Thyroid gland (tissue), 4 donors: Measurements from ENCODE around the gene PRPF40A. TPM values are rescaled to one million over a fixed set of nuclear protein-coding genes. Genes with fewer than 3 reads are reported as not detected.

Source experiments
- DNase-seq, 2 donors: peaks; one replicate each; pipeline ENCODE4 v3.0.0-alpha.2; 2019
- H3K27ac ChIP-seq, 3 donors: fragments of 200-600 bp; sonication (generic); 1 replicate in 2 of 3; 2 replicates in 1 of 3; pipeline ENCODE4 v1.5.1; 2016 to 2019; ENCODE audit warnings: mild to moderate bottlenecking in 1 of 3, moderate library complexity in 1 of 3
- H3K27me3 ChIP-seq: fragments of 200-600 bp; sonication (generic); one replicate; pipeline ENCODE4 v1.5.1; 2019
- H3K36me3 ChIP-seq, 2 donors: fragments of 200-600 bp; sonication (generic); one replicate each; pipeline ENCODE4 v1.5.1; 2016 to 2019
- H3K4me1 ChIP-seq, 2 donors: fragments of 200-600 bp; sonication (generic); one replicate each; pipeline ENCODE4 v1.5.1; 2017 to 2019
- H3K4me3 ChIP-seq, 3 donors: fragments of 200-600 bp; sonication (generic); replicated peaks in 1 of 3; 1 replicate in 2 of 3; 2 replicates in 1 of 3; pipeline ENCODE4 v1.5.1; 2016; ENCODE audit warnings: mild to moderate bottlenecking in 1 of 3
- H3K9me3 ChIP-seq: fragments of 200-600 bp; sonication (generic); one replicate; pipeline ENCODE4 v1.5.1; 2017
- POLR2A ChIP-seq, 2 donors: fragments of 450-650 bp; IDR thresholded peaks; one replicate each; pipeline ENCODE4 v1.6.1; 2017; ENCODE audit warnings: antibody characterized with exemption in 2 of 2, mild to moderate bottlenecking in 2 of 2, moderate library complexity in 1 of 2
- WGBS, 2 donors: methylation state at CpG; one replicate each; pipeline ENCODE4 v1.1.5; 2017; 5-methylcytosine and 5-hydroxymethylcytosine counted together
- intact Hi-C: fragments of 100-400 bp; cut with DNase I; formaldehyde crosslinking; loops from one replicate; pipeline ENCODE4 v1.15.1; 2023
- total RNA-seq, 4 donors: library from RNA; depleted of rRNA; stranded (reverse); fragments of >200 nt; gene quantifications; one replicate each; pipeline ENCODE4 v1.2.3, GENCODE V29; 2016
- TF ChIP-seq, protein P1 (sequence below), 6 experiments: fragments of 200-600 bp in 3 of 6; fragments of 450-650 bp in 3 of 6; sonication (generic) in 3 of 6; IDR thresholded peaks; one replicate each; pipeline ENCODE4 v1.5.1; 2016 to 2019; ENCODE audit warnings: antibody characterized with exemption in 6 of 6, mild to moderate bottlenecking in 2 of 6, inconsistent platforms in 1 of 6, moderate library complexity in 1 of 6

The PRPF40A gene
- total RNA-seq, 4 donors from 2014 or later = 86.8 to 147 (median 102) TPM

DNA sequence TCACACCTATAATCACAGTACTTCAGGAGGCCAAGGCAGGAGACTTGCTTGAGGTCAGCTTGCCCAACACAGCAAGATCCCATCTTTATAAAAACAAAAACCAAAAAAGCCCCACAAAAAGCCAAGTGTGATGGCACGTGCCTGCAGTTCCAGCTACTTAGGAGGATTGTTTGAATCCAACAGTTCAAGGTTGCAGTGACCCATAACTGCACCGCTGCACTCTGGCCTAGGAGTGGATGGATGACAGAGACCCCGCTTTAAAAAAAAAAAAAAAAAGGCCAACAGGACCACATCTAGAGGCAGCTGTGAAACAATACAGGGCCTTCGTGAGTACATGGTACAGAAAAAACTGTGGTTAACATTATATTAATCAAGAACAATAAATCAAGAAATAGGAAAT, 56.2 kb downstream of the PRPF40A start:
- H3K27me3 ChIP-seq = no peaks in the 10 kb centered on the region
- peaks cover 48 to 62% of the 10 kb centered on the region in 2 donors for H3K36me3 ChIP-seq
- no peak for DNase-seq
- H3K4me3 ChIP-seq = no peak overlapping the region
- intact Hi-C loops = no loop called here
- no peaks in the 10 kb centered on the region for H3K9me3 ChIP-seq
- 93 to 98% methylated on average over 4 of the region's 4 CpGs for WGBS, 2 donors
- H3K4me1 ChIP-seq = no peaks in the 10 kb centered on the region
- no peak overlapping the region for H3K27ac ChIP-seq
- TF ChIP-seq, protein P1, sequence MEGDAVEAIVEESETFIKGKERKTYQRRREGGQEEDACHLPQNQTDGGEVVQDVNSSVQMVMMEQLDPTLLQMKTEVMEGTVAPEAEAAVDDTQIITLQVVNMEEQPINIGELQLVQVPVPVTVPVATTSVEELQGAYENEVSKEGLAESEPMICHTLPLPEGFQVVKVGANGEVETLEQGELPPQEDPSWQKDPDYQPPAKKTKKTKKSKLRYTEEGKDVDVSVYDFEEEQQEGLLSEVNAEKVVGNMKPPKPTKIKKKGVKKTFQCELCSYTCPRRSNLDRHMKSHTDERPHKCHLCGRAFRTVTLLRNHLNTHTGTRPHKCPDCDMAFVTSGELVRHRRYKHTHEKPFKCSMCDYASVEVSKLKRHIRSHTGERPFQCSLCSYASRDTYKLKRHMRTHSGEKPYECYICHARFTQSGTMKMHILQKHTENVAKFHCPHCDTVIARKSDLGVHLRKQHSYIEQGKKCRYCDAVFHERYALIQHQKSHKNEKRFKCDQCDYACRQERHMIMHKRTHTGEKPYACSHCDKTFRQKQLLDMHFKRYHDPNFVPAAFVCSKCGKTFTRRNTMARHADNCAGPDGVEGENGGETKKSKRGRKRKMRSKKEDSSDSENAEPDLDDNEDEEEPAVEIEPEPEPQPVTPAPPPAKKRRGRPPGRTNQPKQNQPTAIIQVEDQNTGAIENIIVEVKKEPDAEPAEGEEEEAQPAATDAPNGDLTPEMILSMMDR (IDR thresholded peaks at IDR 0.05) = no peak
- TF ChIP-seq POLR2A (IDR thresholded peaks at IDR 0.05) = no peak

DNA sequence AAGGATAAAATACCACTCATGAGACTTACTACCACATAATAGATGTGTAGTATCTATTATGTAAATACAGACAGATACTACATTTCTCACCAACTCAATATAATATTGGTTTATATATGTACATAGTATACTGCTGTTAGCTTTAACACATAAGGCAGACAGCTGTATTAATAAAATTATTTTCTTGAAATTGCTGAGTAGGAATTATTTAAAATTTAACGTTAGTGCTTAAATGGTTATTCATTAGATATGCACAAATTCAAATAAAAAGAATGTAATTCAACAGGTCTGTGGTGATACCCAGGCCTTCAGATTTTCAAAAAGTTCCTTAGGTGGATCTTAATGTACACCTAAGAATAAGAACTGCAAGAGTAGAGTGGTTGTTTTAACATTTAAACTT, 59.0 kb downstream of the PRPF40A start:
- H3K27ac ChIP-seq = no peak overlapping the region
- H3K4me3 ChIP-seq = no peak overlapping the region
- DNase-seq = no peak
- TF ChIP-seq POLR2A (IDR thresholded peaks at IDR 0.05) = no peak
- TF ChIP-seq, protein P1 (IDR thresholded peaks at IDR 0.05) = no peak
- H3K36me3 ChIP-seq = peaks cover 49 to 55% of the 10 kb centered on the region in 2 donors
- no peaks in the 10 kb centered on the region for H3K27me3 ChIP-seq
- no peaks in the 10 kb centered on the region for H3K4me1 ChIP-seq
- H3K9me3 ChIP-seq = no peaks in the 10 kb centered on the region
- 88 to 94% methylated on average over 1 of the region's 1 CpG for WGBS, 2 donors
- intact Hi-C loops = no loop called here

DNA sequence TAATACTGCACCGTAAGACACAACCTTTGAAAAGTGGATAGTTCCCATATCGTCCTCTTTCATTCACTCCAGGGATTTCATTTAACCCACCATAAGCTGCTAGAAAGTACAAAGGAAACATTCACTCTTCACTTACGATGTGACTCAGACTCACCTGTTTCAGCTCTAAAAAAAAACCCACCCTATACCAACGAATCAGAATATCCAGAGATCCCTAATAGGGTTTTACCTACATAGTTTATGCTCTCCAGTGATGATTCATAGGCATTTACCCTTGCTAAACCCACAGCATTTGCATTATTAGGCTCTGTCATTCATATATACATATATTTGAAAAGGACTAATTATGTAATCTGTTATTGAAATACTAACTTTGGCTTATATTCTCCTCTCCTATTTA, 60.2 kb downstream of the PRPF40A start:
- WGBS, 2 donors = 83 to 86% methylated on average over 4 of the region's 4 CpGs
- DNase-seq = no peak
- peaks cover 38 to 45% of the 10 kb centered on the region in 2 donors for H3K36me3 ChIP-seq

DNA sequence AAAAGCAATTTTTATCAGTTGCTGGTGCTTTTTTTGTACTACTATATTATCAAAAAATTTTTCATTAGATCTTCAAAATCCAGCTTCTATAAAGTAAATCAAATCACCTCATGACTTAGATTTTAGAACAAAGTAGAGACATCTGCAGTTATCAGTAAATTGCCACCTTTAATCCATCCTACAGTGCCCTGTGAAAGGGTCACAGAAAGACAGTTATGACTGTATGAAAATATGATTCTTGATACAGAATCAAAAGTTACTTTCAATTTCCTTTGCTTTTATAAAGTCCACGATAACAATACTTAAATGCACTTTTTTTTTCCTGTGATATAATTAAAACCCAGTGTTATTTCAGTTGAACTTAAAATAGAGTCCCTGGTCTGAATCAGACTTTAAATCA, 61.4 kb downstream of the PRPF40A start:
- H3K9me3 ChIP-seq = no peaks in the 10 kb centered on the region
- 82 to 89% methylated on average over 1 of the region's 1 CpG for WGBS, 2 donors
- no peaks in the 10 kb centered on the region for H3K27me3 ChIP-seq
- H3K4me3 ChIP-seq = no peak overlapping the region
- no peak overlapping the region for H3K27ac ChIP-seq
- no peaks in the 10 kb centered on the region for H3K4me1 ChIP-seq
- no peak for DNase-seq
- intact Hi-C loops = no loop called here
- TF ChIP-seq, protein P1 (IDR thresholded peaks at IDR 0.05) = no peak
- no peak for TF ChIP-seq POLR2A (IDR thresholded peaks at IDR 0.05)
- H3K36me3 ChIP-seq = peaks cover 29 to 36% of the 10 kb centered on the region in 2 donors

More for the DNA sequence above, 60.2 kb downstream of the PRPF40A start:
- H3K4me3 ChIP-seq = no peak overlapping the region
- TF ChIP-seq, protein P1 (IDR thresholded peaks at IDR 0.05) = no peak
- no peak for TF ChIP-seq POLR2A (IDR thresholded peaks at IDR 0.05)
- no peaks in the 10 kb centered on the region for H3K27me3 ChIP-seq
- H3K4me1 ChIP-seq = no peaks in the 10 kb centered on the region
- intact Hi-C loops = no loop called here
- no peaks in the 10 kb centered on the region for H3K9me3 ChIP-seq
- H3K27ac ChIP-seq = no peak overlapping the region

DNA sequence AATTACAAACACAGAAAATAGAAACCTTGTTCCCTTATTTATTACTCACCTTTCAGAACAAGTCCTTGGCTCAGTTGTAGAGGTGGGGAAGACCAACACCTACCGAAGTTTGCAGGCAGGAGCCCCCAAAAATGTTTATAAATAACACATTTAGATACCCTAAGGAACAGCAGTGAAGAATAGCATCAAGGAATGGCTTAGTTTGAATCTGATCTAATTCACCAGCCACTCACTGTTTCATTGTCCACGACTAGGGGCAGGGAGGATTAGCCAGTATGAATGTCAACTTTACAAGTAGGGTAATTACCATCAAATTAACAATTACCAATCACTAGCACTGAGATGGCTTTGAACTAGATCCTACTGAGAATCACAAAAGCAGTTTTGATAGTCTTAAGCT, 65.4 kb downstream of the PRPF40A start:
- Histone ChIP-seq H3K27ac (no peak overlapping the region), H3K36me3 (peaks cover 7 to 10% of the 10 kb centered on the region in 2 donors), H3K27me3 (no peaks in the 10 kb centered on the region), H3K4me3 (no peak overlapping the region), H3K4me1 (peaks cover 15 to 17% of the 10 kb centered on the region in 2 donors), H3K9me3 (no peaks in the 10 kb centered on the region)
- 72 to 74% methylated on average over 2 of the region's 2 CpGs for WGBS, 2 donors
- TF ChIP-seq, protein P1 (IDR thresholded peaks at IDR 0.05) = no peak
- TF ChIP-seq POLR2A (IDR thresholded peaks at IDR 0.05) = no peak
- intact Hi-C loops = no loop called here
- no peak for DNase-seq
